Fibroblast of lung (primary cell): ENCODE results near the gene JAM2. TPM values are rescaled to one million over a fixed set of nuclear protein-coding genes. Genes with fewer than 3 reads are reported as not detected.

Experiments
- DNase-seq, 2 donors: peaks; one replicate each; pipeline versions ENCODE4 v3.0.0 to v3.0.0-alpha.2; 2010; ENCODE audit warnings: low read depth in 2 of 2
- H2AFZ ChIP-seq: 2 replicates; pipeline ENCODE4 v1.5.1; 2012; ENCODE audit warnings: low read length, control low read depth, inconsistent platforms
- H3K27ac ChIP-seq: 2 replicates; pipeline ENCODE4 v1.5.1; 2011; ENCODE audit warnings: low read length, control low read depth; ENCODE audit not compliant: insufficient read depth
- H3K27me3 ChIP-seq: 2 replicates; pipeline ENCODE4 v1.5.1; 2011; ENCODE audit warnings: mild to moderate bottlenecking, low read length; ENCODE audit not compliant: control insufficient read depth, insufficient read depth
- H3K36me3 ChIP-seq: 2 replicates; pipeline ENCODE4 v1.5.1; 2011; ENCODE audit warnings: low read length; ENCODE audit not compliant: control insufficient read depth, insufficient read depth
- H3K4me1 ChIP-seq: 2 replicates; pipeline ENCODE4 v1.5.1; 2011; ENCODE audit warnings: low read length; ENCODE audit not compliant: control insufficient read depth, insufficient read depth; ENCODE audit errors: extremely low read depth
- H3K4me2 ChIP-seq: 2 replicates; pipeline ENCODE4 v1.5.1; 2011; ENCODE audit warnings: low read length, control low read depth; ENCODE audit not compliant: insufficient read depth; ENCODE audit errors: extremely low read depth
- H3K4me3 ChIP-seq, 4 experiments: fragments of 200-600 bp in 1 of 4; sonication (generic) in 1 of 4; replicated peaks in 1 of 4; 2 replicates each; pipeline ENCODE4 v1.5.1; 2011 to 2016; ENCODE audit warnings: low read length in 4 of 4, low read depth in 3 of 4, mild to moderate bottlenecking in 3 of 4, control low read depth in 2 of 4, inconsistent platforms in 1 of 4, mixed read lengths in 1 of 4; ENCODE audit not compliant: insufficient read depth in 1 of 4; ENCODE audit errors: control extremely low read depth in 1 of 4
- H3K79me2 ChIP-seq: 2 replicates; pipeline ENCODE4 v1.5.1; 2012; ENCODE audit warnings: mild to moderate bottlenecking, low read length, inconsistent platforms; ENCODE audit not compliant: control insufficient read depth, insufficient read depth
- H3K9ac ChIP-seq: 2 replicates; pipeline ENCODE4 v1.5.1; 2011; ENCODE audit warnings: mild to moderate bottlenecking, low read length, control low read depth; ENCODE audit not compliant: insufficient read depth
- H3K9me3 ChIP-seq: 2 replicates; pipeline ENCODE4 v1.5.1; 2012; ENCODE audit warnings: low read depth, low read length; ENCODE audit not compliant: control insufficient read depth, insufficient read depth
- H4K20me1 ChIP-seq: 2 replicates; pipeline ENCODE4 v1.5.1; 2011; ENCODE audit warnings: low read length; ENCODE audit not compliant: control insufficient read depth, insufficient read depth; ENCODE audit errors: extremely low read depth
- CTCF ChIP-seq, 2 donors: IDR thresholded peaks in 1 of 2; conservative IDR thresholded peaks in 1 of 2; 1 replicate in 1 of 2; 2 replicates in 1 of 2; pipeline ENCODE4 v1.5.1; 2011 to 2012; ENCODE audit warnings: low read length in 2 of 2, control low read depth in 1 of 2, inconsistent platforms in 1 of 2, low read depth in 1 of 2, mild to moderate bottlenecking in 1 of 2
- EZH2 ChIP-seq: IDR thresholded peaks from 2 replicates; pipeline ENCODE4 v1.5.1; 2012; ENCODE audit warnings: low read length, control low read depth, mild to moderate bottlenecking; ENCODE audit errors: missing control alignments
- polyA plus RNA-seq, 2 donors: library from polyadenylated mRNA; depleted of rRNA in 1 of 2; stranded (reverse) in 1 of 2; unstranded in 1 of 2; fragments of >200 nt; gene quantifications; 2 replicates each; pipeline ENCODE4 v1.2.1, GENCODE V29; 2011 to 2012; ENCODE audit warnings: missing spikeins in 1 of 2
- total RNA-seq: library from RNA; depleted of rRNA; stranded (reverse); fragments of >200 nt; gene quantifications from 2 replicates; pipeline ENCODE4 v1.2.1, GENCODE V29; 2014

Gene JAM2
- total and polyA plus RNA-seq, 2 donors (not counting 1 experiment from before 2014, with no cell fraction given), result 1.4 to 2.1 TPM

GRCh38 chr21:25734904-25735645, 96.0 kb downstream of the JAM2 start, which contains the start of the genes ATP5PF and GABPA:
Gene ATP5PF, minus strand, starts transcription at chr21:25734904. Its CDS starts 5,110 bp downstream, at chr21:25729794.
Gene GABPA, plus strand, starts transcription at chr21:25734972. Its CDS starts 6,627 bp downstream, at chr21:25741599.
- no peaks in the 10 kb centered on the region for H3K27me3 ChIP-seq
- peak within 1 kb of the TSS; percentile 90 for H3K4me2 ChIP-seq
- peak within 1 kb of the TSS; percentile 63 to 99 (median 98) for H3K4me3 ChIP-seq

GRCh38 chr21:25735646-25736597, 96.9 kb downstream of the JAM2 start:
- DNase-seq, result peak; percentile 81 to 87
- H3K9me3 ChIP-seq, result no peaks in the 10 kb centered on the region
- no peaks in the 10 kb centered on the region for H4K20me1 ChIP-seq
- peak overlapping the region; percentile 90 for H3K4me2 ChIP-seq
- no peak for TF ChIP-seq EZH2
- TF ChIP-seq CTCF (conservative IDR thresholded peaks at IDR 0.05 in 1 of 2, IDR thresholded peaks at IDR 0.05 in 1 of 2; ENCODE audit: low read depth in 1 of 2, low read length in 2 of 2), result no peak
- peaks cover 57% of the 10 kb centered on the region for H3K79me2 ChIP-seq
- no peaks in the 10 kb centered on the region for H3K27me3 ChIP-seq
- peaks cover 3% of the 10 kb centered on the region for H3K4me1 ChIP-seq
- peak overlapping the region; percentile 98 for H3K9ac ChIP-seq
- H3K4me3 ChIP-seq, result peak overlapping the region; percentile 63 to 99 (median 98)
- no peaks in the 10 kb centered on the region for H3K36me3 ChIP-seq
- peak overlapping the region; percentile 88 for H2AFZ ChIP-seq
- H3K27ac ChIP-seq, result peak overlapping the region; percentile 99

More at GRCh38 chr21:25734904-25735645, 96.0 kb downstream of the JAM2 start, which contains the start of the genes ATP5PF and GABPA:
- Histone ChIP-seq H3K27ac (peak within 1 kb of the TSS; percentile 99), H3K36me3 (no peaks in the 10 kb centered on the region), H4K20me1 (no peaks in the 10 kb centered on the region), H2AFZ (peak within 1 kb of the TSS; percentile 100), H3K4me1 (peaks cover 3% of the 10 kb centered on the region), H3K9me3 (no peaks in the 10 kb centered on the region), H3K79me2 (peaks cover 61% of the 10 kb centered on the region), H3K9ac (peak within 1 kb of the TSS; percentile 98)
- peak; percentile 13 to 24 for TF ChIP-seq CTCF (conservative IDR thresholded peaks at IDR 0.05 in 1 of 2, IDR thresholded peaks at IDR 0.05 in 1 of 2; ENCODE audit: low read depth in 1 of 2, low read length in 2 of 2)
- no peak for TF ChIP-seq EZH2
- peak; percentile 99 for DNase-seq

GRCh38 chr21:25737421-25737820, 98.4 kb downstream of the JAM2 start:
- no peaks in the 10 kb centered on the region for H3K27me3 ChIP-seq
- no peaks in the 10 kb centered on the region for H3K36me3 ChIP-seq
- peaks cover 3% of the 10 kb centered on the region for H3K4me1 ChIP-seq
- no peak overlapping the region for H3K9ac ChIP-seq
- H4K20me1 ChIP-seq, result no peaks in the 10 kb centered on the region
- TF ChIP-seq EZH2 (no peak), CTCF (conservative IDR thresholded peaks at IDR 0.05 in 1 of 2, IDR thresholded peaks at IDR 0.05 in 1 of 2; ENCODE audit: low read depth in 1 of 2, low read length in 2 of 2) (no peak)
- no peak overlapping the region for H3K4me2 ChIP-seq
- H2AFZ ChIP-seq, result no peak overlapping the region
- no peak for DNase-seq
- peaks cover 43% of the 10 kb centered on the region for H3K79me2 ChIP-seq
- H3K4me3 ChIP-seq, result peak overlapping the region in 1 of 4 experiments; percentile 89
- H3K27ac ChIP-seq, result no peak overlapping the region
- no peaks in the 10 kb centered on the region for H3K9me3 ChIP-seq
